Measurements from ENCODE around the gene MSRB2. TPM values are rescaled to one million over a fixed set of nuclear protein-coding genes. Genes with fewer than 3 reads are reported as not detected.

The MSRB2 gene
- polyA plus RNA-seq, 3 donors: 19.7 to 37.3 (median 31.6) TPM

- intact Hi-C loops (cut with micrococcal nuclease): loop anchor here in 1 of 2 donors (10.0 kb wide), 1 partner anchor 1071 kb away; no protein-coding TSS in a partner anchor
- Histone ChIP-seq H2AFZ (ENCODE audit: insufficient read depth, low read depth, low read length, poor library complexity, severe bottlenecking) (peak overlapping the region; percentile 3), H3K4me3 (replicated peaks in 1 of 3; ENCODE audit: low read depth in 2 of 3, low read length in 3 of 3) (no peak overlapping the region), H3K36me3 (replicated peaks in 1 of 2; ENCODE audit: control insufficient read depth in 1 of 2, insufficient read depth in 2 of 2, low read length in 2 of 2) (no peaks in the 10 kb centered on the region), H3K27ac (ENCODE audit: low read depth in 1 of 2, low read length in 2 of 2) (no peak overlapping the region), H3K4me2 (replicated peaks; ENCODE audit: extremely low read depth, low read length, poor library complexity, severe bottlenecking) (no peak overlapping the region), H3K4me1 (ENCODE audit: control insufficient read depth in 1 of 2, insufficient read depth in 2 of 2, low read length in 2 of 2) (no peaks in the 10 kb centered on the region), H3K27me3 (ENCODE audit: control insufficient read depth in 2 of 2, insufficient read depth in 2 of 2, low read length in 2 of 2) (no peaks in the 10 kb centered on the region), H4K20me1 (ENCODE audit: insufficient read depth, low read length) (no peaks in the 10 kb centered on the region), H3K9me3 (replicated peaks in 1 of 2; ENCODE audit: control insufficient read depth in 1 of 2, insufficient read depth in 1 of 2, low read length in 2 of 2) (no peaks in the 10 kb centered on the region), H3K79me2 (ENCODE audit: insufficient read depth, low read length) (no peaks in the 10 kb centered on the region), H3K9ac (ENCODE audit: insufficient read depth, low read length, poor library complexity, severe bottlenecking) (no peak overlapping the region)
- H3K4me1 Mint-ChIP-seq: peaks cover 4% of the 10 kb centered on the region
- no peak overlapping the region for H3K27ac Mint-ChIP-seq
- 75% methylated on average over 4 of the region's 11 CpGs for WGBS (ENCODE audit: insufficient coverage)
- peaks cover 0 to 3% (median 3%) of the 10 kb centered on the region in 3 donors for H3K27me3 Mint-ChIP-seq (ENCODE audit: low read depth in 3 of 3)
- H3K9me3 Mint-ChIP-seq: peaks cover 0 to 2% (median 0%) of the 10 kb centered on the region in 7 donors
- no peak for DNase-seq
- H3K4me3 Mint-ChIP-seq: no peak overlapping the region
- no peaks in the 10 kb centered on the region for H3K36me3 Mint-ChIP-seq
- TF ChIP-seq CTCF (IDR thresholded peaks at IDR 0.05): no peak
Observed at GRCh38 chr10:23065181-23065948, 30.0 kb upstream of the MSRB2 start.

DNA sequence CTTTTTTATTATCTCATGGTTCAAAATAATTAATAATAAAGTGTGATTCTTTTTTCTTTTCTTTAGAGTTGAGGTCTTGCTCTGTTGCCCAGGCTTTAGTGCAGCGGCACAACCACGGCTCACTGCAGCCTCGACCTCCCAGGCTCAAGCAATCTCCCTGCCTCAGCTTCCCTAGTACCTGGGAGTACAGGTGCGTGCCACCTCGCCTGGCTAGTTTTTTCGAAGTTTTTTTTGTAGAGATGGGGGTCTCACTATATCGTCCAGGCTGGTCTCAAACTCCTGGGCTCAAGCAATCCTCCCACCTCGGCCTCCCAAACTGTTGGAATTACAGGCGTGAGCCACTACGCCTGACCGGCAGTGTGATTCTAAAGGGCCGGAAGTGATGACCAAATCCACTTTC is 28.0 kb upstream of the MSRB2 start:
- H3K36me3 ChIP-seq (replicated peaks in 1 of 2; ENCODE audit: control insufficient read depth in 1 of 2, insufficient read depth in 2 of 2, low read length in 2 of 2): no peaks in the 10 kb centered on the region
- H3K9ac ChIP-seq (ENCODE audit: insufficient read depth, low read length, poor library complexity, severe bottlenecking): no peak overlapping the region
- intact Hi-C loops (cut with micrococcal nuclease): loop anchor here in 1 of 2 donors (10.0 kb wide), 1 partner anchor 1073 kb away; no protein-coding TSS in a partner anchor
- no peak overlapping the region for H2AFZ ChIP-seq (ENCODE audit: insufficient read depth, low read depth, low read length, poor library complexity, severe bottlenecking)
- H3K9me3 ChIP-seq (replicated peaks in 1 of 2; ENCODE audit: control insufficient read depth in 1 of 2, insufficient read depth in 1 of 2, low read length in 2 of 2): no peaks in the 10 kb centered on the region
- Mint-ChIP-seq H3K4me1 (peaks cover 13% of the 10 kb centered on the region), H3K4me3 (no peak overlapping the region), H3K27me3 (ENCODE audit: low read depth in 3 of 3) (peaks cover 0 to 3% (median 2%) of the 10 kb centered on the region in 3 donors), H3K36me3 (no peaks in the 10 kb centered on the region), H3K27ac (peak overlapping the region in 1 of 7 donors; percentile 1), H3K9me3 (no peaks in the 10 kb centered on the region)
- peaks cover 0 to 14% of the 10 kb centered on the region in 2 donors for H3K4me1 ChIP-seq (ENCODE audit: control insufficient read depth in 1 of 2, insufficient read depth in 2 of 2, low read length in 2 of 2)
- no peaks in the 10 kb centered on the region for H4K20me1 ChIP-seq (ENCODE audit: insufficient read depth, low read length)
- 100% methylated on average over 1 of the region's 12 CpGs for WGBS (ENCODE audit: insufficient coverage)
- H3K79me2 ChIP-seq (ENCODE audit: insufficient read depth, low read length): no peaks in the 10 kb centered on the region
- H3K4me2 ChIP-seq (replicated peaks; ENCODE audit: extremely low read depth, low read length, poor library complexity, severe bottlenecking): no peak overlapping the region
- DNase-seq: no peak
- no peak for TF ChIP-seq CTCF (IDR thresholded peaks at IDR 0.05)
- H3K27me3 ChIP-seq (ENCODE audit: control insufficient read depth in 2 of 2, insufficient read depth in 2 of 2, low read length in 2 of 2): no peaks in the 10 kb centered on the region
- H3K27ac ChIP-seq (ENCODE audit: low read depth in 1 of 2, low read length in 2 of 2): no peak overlapping the region
- no peak overlapping the region for H3K4me3 ChIP-seq (replicated peaks in 1 of 3; ENCODE audit: low read depth in 2 of 3, low read length in 3 of 3)
